K562 (cell line): Measurements from ENCODE around the gene AGPAT2. TPM values are rescaled to one million over a fixed set of nuclear protein-coding genes. Genes with fewer than 3 reads are reported as not detected.
A peak's percentile ranks its signal among the peaks of the same experiment; 100 is the strongest.

Experiments
- FUS ChIP-seq: fragments of 200-400 bp; formaldehyde crosslinking; optimal IDR thresholded peaks from 2 replicates; pipeline ENCODE3; 2017; ENCODE audit warnings: low read depth, low read length
- GABPA ChIP-seq: fragments of 200-800 bp; sonication (Bioruptor generic); conservative IDR thresholded peaks from 2 replicates; pipeline ENCODE4 v1.6.1; 2016; ENCODE audit warnings: low read depth, missing genetic modification characterization, missing compliant biosample characterization
- GTF2B ChIP-seq: IDR thresholded peaks from 2 replicates; pipeline ENCODE4 v1.6.1; 2011; ENCODE audit not compliant: insufficient read length; ENCODE audit errors: extremely low read depth
- HMG20A ChIP-seq: fragments of 450-650 bp; formaldehyde crosslinking; conservative IDR thresholded peaks from 2 replicates; pipeline ENCODE4 v1.4.0; 2020; ENCODE audit warnings: mild to moderate bottlenecking, mixed read lengths
- HNRNPL ChIP-seq: fragments of 200-400 bp; formaldehyde crosslinking; IDR thresholded peaks from 2 replicates; pipeline ENCODE4 v1.6.1; 2017; ENCODE audit warnings: low read depth, mild to moderate bottlenecking, low read length
- IRF9 ChIP-seq: fragments of 450-650 bp; IDR thresholded peaks from 2 replicates; pipeline ENCODE4 v1.6.1; 2016; ENCODE audit warnings: missing biosample characterization, missing genetic modification characterization
- MAX ChIP-seq: sonication (generic); formaldehyde crosslinking; IDR thresholded peaks from 2 replicates; pipeline ENCODE4 v1.9.0; 2022; ENCODE audit warnings: mild to moderate bottlenecking, missing genetic modification reagents
- MCM2 ChIP-seq: fragments of 450-650 bp; IDR thresholded peaks from 2 replicates; pipeline ENCODE4 v1.6.1; 2017; ENCODE audit warnings: low read depth, mild to moderate bottlenecking
- MCM5 ChIP-seq: fragments of 450-650 bp; IDR thresholded peaks from 2 replicates; pipeline ENCODE4 v1.6.1; 2016; ENCODE audit warnings: low read depth
- NFYB ChIP-seq: IDR thresholded peaks from 2 replicates; pipeline ENCODE4 v1.6.1; 2011; ENCODE audit warnings: mild to moderate bottlenecking, moderate library complexity; ENCODE audit not compliant: insufficient read length; ENCODE audit errors: extremely low read depth
- RHOXF2B ChIP-seq: fragments of 250-450 bp; sonication (Bioruptor Pico); conservative IDR thresholded peaks from 2 replicates; pipeline ENCODE4 v1.5.1; 2021
- SIN3B ChIP-seq: fragments of 450-650 bp; IDR thresholded peaks from 2 replicates; pipeline ENCODE4 v1.6.1; 2017; ENCODE audit warnings: low read depth, mild to moderate bottlenecking, moderate library complexity
- SRSF1 ChIP-seq: fragments of 200-400 bp; formaldehyde crosslinking; IDR thresholded peaks from 2 replicates; pipeline ENCODE4 v1.6.1; 2017; ENCODE audit warnings: mild to moderate bottlenecking, low read depth, low read length, moderate library complexity
- STAT5A ChIP-seq: IDR thresholded peaks from 2 replicates; pipeline ENCODE4 v1.6.1; 2012; ENCODE audit warnings: low read length, inconsistent platforms, borderline replicate concordance
- ZNF444 ChIP-seq: fragments of 250-450 bp; sonication (Bioruptor Pico); IDR thresholded peaks from 2 replicates; pipeline ENCODE4 v1.4.0; 2020; ENCODE audit warnings: mild to moderate bottlenecking, moderate library complexity
- ZNF445 ChIP-seq: fragments of 250-450 bp; sonication (Bioruptor Pico); IDR thresholded peaks from 2 replicates; pipeline ENCODE4 v1.4.0; 2020; ENCODE audit warnings: low read depth, mild to moderate bottlenecking, moderate library complexity
- ZNF830 ChIP-seq: fragments of 250-450 bp; sonication (Bioruptor Pico); IDR thresholded peaks from 2 replicates; pipeline ENCODE4 v1.5.0; 2021; ENCODE audit warnings: mild to moderate bottlenecking
- polyA plus RNA-seq, 8 experiments: library from polyadenylated mRNA; depleted of rRNA in 4 of 8; stranded (reverse) in 5 of 8; unstranded in 3 of 8; fragments of >200 nt; fragmentation: Nextera tagmentation in 2 of 8; fragmentation: Illumina TruSeq in 1 of 8; extraction: Ambion mirVana in 2 of 8; extraction: Trizol in 1 of 8; gene quantifications; 2 replicates each; pipeline versions ENCODE4 v1.2.1 to v1.2.3, GENCODE V29; 2011 to 2014; ENCODE audit warnings: inconsistent platforms in 1 of 8, missing spikeins in 1 of 8
- total RNA-seq, 7 experiments: library from RNA; depleted of rRNA in 6 of 7; stranded (reverse); fragments of >200 nt in 6 of 7; fragmentation: Illumina TruSeq in 2 of 7; extraction: Trizol in 2 of 7; gene quantifications; 2 replicates each; pipeline versions ENCODE4 v1.2.1 to v1.2.3, GENCODE V29; 2011 to 2021; ENCODE audit warnings: low replicate concordance in 1 of 7
- TF ChIP-seq, protein P1 (sequence below): sonication (generic); formaldehyde crosslinking; IDR thresholded peaks from 2 replicates; pipeline ENCODE4 v1.8.0; 2022; ENCODE audit warnings: missing genetic modification reagents, mild to moderate bottlenecking, moderate library complexity, borderline replicate concordance
- TF ChIP-seq, protein P2 (sequence below): sonication (generic); formaldehyde crosslinking; IDR thresholded peaks from 2 replicates; pipeline ENCODE4 v1.8.1; 2023; ENCODE audit warnings: missing genetic modification reagents, mild to moderate bottlenecking, borderline replicate concordance

AGPAT2 gene
- total and polyA plus RNA-seq, 9 of the 15 experiments (the other 6 are each of a cell fraction or from before 2014, with no cell fraction given): 0.13 to 54.5 (median 23.9) TPM

DNA sequence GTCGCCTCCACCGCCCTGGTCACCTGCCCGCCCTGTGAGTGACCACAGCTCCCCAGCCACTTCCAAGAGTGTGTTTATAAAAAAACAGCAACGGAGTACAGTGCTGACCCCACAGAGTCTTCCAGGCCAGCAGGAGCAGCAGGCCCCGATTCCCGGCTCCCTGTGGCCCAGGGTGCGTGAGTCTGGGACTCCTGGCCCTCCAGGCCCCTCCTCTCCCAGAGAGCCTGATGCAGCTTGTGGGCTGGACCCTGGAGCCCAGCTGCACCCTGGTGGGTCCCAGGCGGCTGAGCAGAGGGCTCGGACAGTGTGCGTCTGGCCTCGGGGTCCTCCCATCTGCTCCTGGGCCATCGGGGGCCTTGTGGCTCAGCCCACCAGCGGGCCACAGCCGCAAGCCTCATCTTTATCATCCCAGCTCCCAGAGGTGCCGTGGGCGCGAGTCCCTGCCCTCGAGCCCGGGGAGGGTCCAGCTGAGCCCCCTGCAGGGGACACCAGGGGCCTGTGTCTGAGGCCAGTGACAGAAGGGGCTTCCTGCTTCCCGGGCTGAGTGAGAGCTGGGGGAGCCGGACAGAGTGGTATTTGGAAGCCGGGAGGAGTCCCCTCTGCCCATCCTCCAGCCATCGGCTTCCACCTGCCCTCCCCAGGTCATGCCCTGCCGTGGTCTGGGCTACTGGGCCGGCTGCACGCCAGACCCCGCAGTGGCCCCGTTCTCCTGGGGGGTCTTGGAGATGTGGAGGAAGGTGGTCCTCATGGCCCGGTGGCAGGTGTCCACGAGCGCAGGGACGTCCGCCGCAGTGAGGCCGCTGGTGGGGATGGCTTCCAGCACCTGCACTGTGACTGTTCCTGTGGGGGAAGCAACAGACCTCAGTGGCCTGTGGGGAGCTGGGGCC, 13.9 kb downstream of the AGPAT2 start (continued):
- TF ChIP-seq ZNF830 (CRISPR knock-in tag) (peak; percentile 68; the same call in 1 of the 2 replicates), GABPA (tag) (no peak), MAX (CRISPR knock-in tag) (no peak; the same call in 1 of the 2 replicates), IRF9 (no peak), GTF2B (no peak), STAT5A (no peak), ZNF445 (CRISPR knock-in tag) (0 out of 2 replicates have a peak, but pooled peaks have one; percentile 5), ZNF444 (peak; percentile 36; the same call in 1 of the 2 replicates), HMG20A (CRISPR knock-in tag) (no peak), MCM5 (no peak), SRSF1 (0 out of 2 replicates have a peak, but pooled peaks have one; percentile 72), NFYB (no peak), MCM2 (no peak), RHOXF2B (CRISPR knock-in tag) (0 out of 2 replicates have a peak, but pooled peaks have one; percentile 5), HNRNPL (peak; percentile 37; the same call in 1 of the 2 replicates), FUS (peak; percentile 95), SIN3B (0 out of 2 replicates have a peak, but pooled peaks have one; percentile 17)
- TF ChIP-seq, protein P1, sequence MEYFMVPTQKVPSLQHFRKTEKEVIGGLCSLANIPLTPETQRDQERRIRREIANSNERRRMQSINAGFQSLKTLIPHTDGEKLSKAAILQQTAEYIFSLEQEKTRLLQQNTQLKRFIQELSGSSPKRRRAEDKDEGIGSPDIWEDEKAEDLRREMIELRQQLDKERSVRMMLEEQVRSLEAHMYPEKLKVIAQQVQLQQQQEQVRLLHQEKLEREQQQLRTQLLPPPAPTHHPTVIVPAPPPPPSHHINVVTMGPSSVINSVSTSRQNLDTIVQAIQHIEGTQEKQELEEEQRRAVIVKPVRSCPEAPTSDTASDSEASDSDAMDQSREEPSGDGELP: peak; percentile 85
- TF ChIP-seq, protein P2, sequence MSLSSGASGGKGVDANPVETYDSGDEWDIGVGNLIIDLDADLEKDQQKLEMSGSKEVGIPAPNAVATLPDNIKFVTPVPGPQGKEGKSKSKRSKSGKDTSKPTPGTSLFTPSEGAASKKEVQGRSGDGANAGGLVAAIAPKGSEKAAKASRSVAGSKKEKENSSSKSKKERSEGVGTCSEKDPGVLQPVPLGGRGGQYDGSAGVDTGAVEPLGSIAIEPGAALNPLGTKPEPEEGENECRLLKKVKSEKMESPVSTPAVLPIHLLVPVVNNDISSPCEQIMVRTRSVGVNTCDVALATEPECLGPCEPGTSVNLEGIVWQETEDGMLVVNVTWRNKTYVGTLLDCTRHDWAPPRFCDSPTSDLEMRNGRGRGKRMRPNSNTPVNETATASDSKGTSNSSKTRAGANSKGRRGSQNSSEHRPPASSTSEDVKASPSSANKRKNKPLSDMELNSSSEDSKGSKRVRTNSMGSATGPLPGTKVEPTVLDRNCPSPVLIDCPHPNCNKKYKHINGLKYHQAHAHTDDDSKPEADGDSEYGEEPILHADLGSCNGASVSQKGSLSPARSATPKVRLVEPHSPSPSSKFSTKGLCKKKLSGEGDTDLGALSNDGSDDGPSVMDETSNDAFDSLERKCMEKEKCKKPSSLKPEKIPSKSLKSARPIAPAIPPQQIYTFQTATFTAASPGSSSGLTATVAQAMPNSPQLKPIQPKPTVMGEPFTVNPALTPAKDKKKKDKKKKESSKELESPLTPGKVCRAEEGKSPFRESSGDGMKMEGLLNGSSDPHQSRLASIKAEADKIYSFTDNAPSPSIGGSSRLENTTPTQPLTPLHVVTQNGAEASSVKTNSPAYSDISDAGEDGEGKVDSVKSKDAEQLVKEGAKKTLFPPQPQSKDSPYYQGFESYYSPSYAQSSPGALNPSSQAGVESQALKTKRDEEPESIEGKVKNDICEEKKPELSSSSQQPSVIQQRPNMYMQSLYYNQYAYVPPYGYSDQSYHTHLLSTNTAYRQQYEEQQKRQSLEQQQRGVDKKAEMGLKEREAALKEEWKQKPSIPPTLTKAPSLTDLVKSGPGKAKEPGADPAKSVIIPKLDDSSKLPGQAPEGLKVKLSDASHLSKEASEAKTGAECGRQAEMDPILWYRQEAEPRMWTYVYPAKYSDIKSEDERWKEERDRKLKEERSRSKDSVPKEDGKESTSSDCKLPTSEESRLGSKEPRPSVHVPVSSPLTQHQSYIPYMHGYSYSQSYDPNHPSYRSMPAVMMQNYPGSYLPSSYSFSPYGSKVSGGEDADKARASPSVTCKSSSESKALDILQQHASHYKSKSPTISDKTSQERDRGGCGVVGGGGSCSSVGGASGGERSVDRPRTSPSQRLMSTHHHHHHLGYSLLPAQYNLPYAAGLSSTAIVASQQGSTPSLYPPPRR (CRISPR knock-in tag): no peak
